Colon (tissue), 2 donors: ENCODE results near the gene RAD54L2.
"Not testable (repeated sequence)": the region's sequence is repeated elsewhere in the genome, so short reads cannot be mapped to it uniquely, and the experiment has no call there.

ENCODE experiments used
- FAIRE-seq: peaks from 2 replicates; lab custom pipeline; 2012; peaks lifted over from hg19 to GRCh38; lab: Jason Lieb, UNC
- donor health status: control.
- donor health status: control.

The RAD54L2 gene

DNA sequence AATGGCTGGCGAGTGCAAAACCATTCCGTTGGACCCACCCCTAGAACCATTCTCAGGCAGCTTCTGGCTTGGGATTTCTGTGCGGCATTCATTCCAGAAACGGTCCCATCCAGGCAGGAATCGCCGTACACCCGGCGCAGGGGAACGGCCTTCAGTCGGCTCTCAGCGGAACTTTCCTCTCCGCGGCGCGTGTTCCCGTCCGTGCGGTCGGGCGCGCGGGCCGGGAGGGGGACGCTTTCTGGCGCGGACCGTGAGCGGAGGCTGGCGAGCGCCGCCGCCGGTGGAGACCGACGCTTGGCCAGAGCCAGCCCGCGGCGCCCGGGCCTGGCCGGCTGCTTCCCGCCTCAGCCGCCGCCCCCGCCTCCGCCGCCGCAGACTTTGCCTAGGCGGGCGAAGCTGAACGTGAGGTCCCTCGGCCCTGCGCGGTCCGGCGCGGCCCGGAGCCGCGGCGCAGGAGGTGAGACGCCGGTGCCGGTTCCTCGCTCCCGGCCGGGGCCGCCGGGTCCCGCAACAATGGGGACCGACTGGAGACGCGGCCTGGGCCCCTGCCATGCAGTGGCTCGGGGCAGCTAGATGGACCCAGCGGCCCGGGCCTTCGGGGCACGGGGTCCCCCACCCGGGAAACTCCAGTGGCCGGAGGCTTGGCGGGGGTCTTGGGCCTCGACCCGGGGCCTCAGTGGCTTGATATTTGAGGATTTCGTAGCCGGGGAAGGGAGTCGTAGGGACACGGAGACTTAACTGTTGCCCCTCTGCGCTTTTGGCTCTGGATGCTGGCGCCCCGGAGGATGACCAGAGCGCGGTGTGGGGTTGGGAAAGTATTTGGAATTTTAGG, at the start of gene RAD54L2:
Gene RAD54L2, plus strand, starts transcription at position 261 of the 832 bp plus-strand sequence. CDS start 51,702 bp downstream, outside the sequence.
- FAIRE-seq = no peak

DNA sequence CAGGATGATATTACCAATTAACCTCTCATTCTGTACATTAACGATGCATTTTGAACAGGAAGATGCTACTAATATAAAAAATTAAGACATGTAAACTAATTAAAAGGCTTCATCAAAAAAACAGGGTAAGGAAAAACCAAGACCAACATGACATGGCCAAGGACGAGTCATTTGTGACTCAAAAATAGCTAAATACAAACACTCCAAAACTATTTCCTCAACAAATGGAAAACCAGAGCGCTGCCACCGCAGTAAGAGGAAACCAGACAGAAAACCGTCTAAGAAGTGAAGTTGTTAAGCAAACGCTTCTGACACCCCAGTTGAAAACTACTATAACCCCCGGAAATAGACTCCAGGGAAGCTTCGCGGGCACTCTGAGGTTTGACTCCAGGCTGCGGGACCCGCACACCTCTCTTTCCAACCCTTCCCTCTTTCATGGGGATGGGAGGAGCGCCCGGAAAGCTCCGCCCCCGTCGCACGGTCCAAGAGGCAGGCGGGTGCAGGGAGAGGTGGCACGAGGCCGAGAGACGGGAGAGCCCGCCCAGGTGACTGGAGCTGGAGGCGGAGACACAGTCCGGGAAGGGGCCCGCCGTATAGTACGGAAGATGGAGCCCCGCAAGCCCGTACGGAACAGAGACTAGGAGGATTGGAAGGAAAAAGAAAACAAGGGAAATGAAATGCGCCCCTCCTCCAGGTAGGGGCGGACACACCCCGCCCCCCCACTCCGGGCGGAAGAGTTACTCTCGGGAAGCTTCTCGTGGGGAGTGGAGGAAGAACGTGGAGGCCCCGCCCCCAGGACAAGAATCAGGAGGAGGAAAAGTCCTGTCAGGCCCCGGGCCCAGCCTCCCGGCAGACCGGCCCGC, 39.4 kb upstream of the RAD54L2 start:
- no peak for FAIRE-seq

DNA sequence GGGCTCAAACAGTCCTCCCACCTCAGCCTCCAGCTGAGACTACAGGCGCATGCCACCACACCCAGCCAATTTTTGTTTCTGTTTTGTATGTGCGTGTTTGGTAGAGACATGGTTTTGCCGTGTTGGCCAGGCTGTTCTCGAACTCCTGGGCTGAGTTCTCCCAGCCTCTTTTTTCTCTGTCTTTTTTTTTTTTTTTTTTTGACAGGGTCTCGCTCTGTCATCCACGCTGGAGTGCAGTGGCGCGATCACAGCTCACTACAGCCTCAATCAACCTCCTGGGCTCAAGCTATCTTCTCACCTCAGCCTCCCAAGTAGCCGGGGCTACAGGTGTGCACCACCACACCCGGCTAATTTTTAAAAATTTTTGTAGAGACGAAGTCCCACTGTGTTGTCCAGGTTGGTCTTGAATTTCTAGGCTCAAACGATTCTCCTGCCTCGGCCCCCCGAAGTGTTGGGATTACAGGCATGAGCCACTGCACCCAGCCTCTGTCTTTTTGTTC, 37.8 kb upstream of the RAD54L2 start:
- FAIRE-seq = no peak

DNA sequence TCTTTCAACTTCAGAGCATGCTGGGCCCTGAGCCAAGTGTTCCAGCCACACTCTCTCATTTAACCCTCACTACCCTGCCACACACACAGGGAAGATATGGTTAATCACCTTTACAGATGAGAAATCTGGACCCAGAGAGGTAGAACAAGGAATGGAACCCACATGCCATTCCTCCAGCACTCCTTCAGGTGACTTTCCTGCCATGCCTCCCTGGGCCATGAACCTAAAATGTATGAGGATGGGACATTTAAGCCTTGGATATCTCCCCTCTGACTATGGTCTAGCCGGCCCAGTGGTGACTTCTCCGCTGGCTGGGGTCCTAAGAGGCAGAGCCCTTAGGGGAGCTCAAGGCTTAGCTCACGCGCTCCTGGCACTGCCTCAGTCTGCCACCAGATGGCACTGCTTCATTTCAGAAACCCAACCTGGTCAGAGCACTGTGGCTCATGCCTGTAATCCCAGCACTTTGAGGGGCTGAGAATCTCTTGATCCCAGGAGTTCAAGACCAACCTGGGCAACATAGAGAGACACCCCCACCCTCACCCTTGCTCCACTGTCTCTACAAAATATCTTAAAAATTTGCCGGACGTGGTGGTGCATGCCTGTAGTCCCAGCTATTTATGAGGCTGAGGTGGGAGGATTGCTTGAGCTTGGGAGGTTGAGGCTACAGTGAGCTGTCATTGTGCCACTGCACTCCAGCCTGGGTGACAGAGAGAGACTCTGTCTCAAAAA, 36.5 kb upstream of the RAD54L2 start:
- FAIRE-seq = no peak

DNA sequence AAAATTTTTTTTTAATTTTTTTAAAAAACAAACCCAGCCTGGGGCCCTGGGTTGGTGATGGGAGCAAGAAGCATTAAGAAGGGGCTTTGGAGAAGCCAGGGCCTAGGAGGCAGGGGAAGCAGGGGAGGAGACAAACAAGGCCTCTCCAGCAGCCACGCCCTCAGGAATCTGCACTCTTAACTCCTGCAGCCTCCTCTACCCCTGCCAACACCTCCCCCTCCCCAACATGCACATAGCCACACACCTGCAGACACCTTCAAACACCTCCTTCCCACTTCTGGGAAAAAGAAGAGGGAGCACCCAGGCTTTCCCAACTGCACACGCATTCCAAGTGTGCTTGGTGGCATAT, 36.0 kb upstream of the RAD54L2 start:
- no peak for FAIRE-seq

- no peak for FAIRE-seq
Measured at GRCh38 chr3:51503007-51503406, 35.5 kb upstream of the RAD54L2 start.

- no peak for FAIRE-seq
Measured at GRCh38 chr3:51508255-51508654, 30.3 kb upstream of the RAD54L2 start.

DNA sequence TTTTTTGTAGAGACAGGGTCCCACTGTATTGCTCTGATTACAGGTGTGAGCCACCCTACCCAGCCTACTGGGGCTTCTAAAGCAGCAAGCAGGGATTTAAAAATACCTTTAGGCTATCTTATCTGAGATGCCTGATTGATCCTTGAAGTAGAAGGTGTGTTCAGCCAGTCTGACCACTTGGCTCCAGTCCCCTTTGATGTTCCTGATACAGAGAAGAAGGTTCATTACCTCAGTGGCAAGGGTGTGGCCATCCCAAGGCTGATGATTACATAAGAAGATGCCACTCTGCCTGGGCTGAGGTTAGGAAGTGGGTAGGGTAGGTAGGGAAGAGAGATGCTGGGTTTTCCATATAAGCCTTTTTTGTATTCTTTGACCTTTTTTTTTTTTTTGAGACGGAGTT, 27.5 kb upstream of the RAD54L2 start:
- no peak for FAIRE-seq

GRCh38 chr3:51514210-51514609, 24.3 kb upstream of the RAD54L2 start:
- FAIRE-seq = no peak

GRCh38 chr3:51519848-51520247, 18.7 kb upstream of the RAD54L2 start:
- no peak for FAIRE-seq

- not testable (repeated sequence) for FAIRE-seq
Measured at GRCh38 chr3:51520906-51521730, 17.4 kb upstream of the RAD54L2 start.

- FAIRE-seq = no peak
Measured at GRCh38 chr3:51522273-51522962, 16.1 kb upstream of the RAD54L2 start.

DNA sequence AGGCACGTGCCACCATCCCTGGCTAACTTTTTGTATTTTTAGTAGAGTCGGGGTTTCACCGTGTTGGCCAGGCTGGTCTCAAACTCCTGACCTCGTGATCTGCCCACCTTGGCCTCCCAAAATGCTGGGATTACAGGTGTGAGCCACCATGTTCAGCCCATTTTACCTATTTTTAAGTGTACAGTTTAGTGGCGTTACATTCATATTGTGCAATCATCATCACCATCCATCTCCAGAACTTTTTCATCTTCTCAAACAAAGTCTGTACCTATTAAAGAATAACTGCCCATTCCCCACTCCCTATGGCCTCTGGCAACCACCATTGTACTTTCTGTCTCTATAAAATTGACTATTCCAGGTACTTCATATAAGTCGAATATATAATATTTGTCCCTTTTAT, 13.6 kb upstream of the RAD54L2 start:
- not testable (repeated sequence) for FAIRE-seq

- no peak for FAIRE-seq
Measured at GRCh38 chr3:51530485-51530884, 8.0 kb upstream of the RAD54L2 start.

DNA sequence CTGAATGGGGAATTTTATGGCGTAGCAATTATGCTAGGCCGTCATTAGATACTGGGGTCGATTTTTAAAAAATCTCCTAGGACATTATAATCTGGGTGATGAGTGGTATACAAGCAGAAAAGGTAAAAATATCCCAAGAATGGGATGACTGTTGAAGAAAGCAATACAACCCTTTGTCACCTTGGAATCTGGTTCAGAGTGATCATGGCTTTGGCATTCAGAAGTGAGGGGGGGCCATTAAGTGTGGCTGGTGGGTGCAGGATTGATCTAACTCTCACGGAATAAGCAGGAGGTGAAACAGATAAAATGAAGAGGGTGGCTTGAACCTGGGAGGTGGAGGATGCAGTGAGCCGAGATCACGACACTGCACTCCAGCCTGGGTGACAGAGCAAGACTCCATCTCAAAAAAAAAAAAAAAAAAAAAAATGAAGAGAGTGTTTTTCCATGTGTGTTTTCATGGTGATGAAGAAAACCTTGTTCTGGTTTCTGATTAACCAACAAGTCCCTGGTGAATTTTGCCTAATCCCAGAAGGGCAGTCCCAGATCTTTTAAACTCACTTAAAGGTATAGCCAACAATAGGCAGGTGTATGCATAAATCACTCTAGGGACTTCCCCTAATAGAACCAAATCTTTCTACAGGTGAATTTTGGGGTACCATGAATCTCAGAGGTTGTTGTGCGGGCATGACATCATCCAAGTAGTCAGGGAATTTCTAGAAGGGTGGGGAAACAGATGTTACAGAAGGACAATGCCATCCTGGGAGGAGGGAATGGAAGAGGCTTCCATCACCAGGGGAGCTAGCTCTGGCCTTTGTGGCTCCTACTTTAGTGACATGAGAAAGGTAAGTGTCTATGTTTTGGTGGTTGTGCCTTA, 3.1 kb upstream of the RAD54L2 start:
- no peak for FAIRE-seq

GRCh38 chr3:51537631-51538030, 888 bp upstream of the RAD54L2 start:
- FAIRE-seq = not testable (repeated sequence)

- no peak for FAIRE-seq
Measured at GRCh38 chr3:51538115-51538458, 432 bp upstream of the RAD54L2 start.

DNA sequence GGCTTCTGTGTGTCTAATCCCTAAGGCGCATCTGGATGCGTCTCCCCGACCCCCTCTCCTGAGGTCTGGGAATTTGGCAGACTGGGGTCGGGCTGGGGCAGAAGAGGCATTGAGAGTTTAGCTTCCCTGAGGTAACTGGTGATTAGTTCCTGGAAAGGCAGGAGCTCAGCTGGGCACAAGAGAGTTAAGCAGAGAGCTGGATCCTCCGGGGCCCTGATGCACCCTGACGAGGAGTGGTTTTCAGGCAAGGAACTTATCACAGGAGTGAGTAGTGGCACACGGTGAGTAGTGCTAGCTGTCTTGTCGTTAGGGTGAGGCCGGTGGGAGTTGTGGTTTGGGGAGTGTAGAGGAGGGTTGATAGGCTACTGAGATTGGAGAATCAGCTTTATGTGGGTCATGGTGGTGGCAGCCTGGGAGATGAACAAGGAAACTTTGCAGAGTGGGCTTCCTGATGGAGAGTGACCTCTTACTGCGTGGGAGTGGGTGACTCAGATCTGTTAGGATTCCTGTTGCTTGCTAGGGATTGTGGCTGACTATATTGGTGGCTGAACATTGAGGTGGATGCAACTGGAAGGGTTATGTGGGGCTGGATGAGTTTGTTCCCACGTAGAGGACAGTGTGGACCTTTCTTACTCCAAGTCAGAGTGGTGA, 897 bp downstream of the RAD54L2 start:
- no peak for FAIRE-seq

- FAIRE-seq = not testable (repeated sequence)
Measured at GRCh38 chr3:51542596-51542995, 4.1 kb downstream of the RAD54L2 start.
